Endothelial cell of umbilical vein (primary cell): ENCODE results near the gene C19orf25. TPM values are rescaled to one million over a fixed set of nuclear protein-coding genes. Genes with fewer than 3 reads are reported as not detected.
A peak's percentile ranks its signal among the peaks of the same experiment; 100 is the strongest.

Experiments used
- BruUV-seq: library from RNA; stranded (reverse); fragments of 400-500 nt; replicated peaks from 2 replicates; lab custom pipeline; 2021; lab: Mats Ljungman, UMichigan
- CTCF ChIA-PET: fragments of 300-600, 350-600 bp; sonication (Branson Sonifier 250); formaldehyde crosslinking; loops from one replicate; lab custom pipeline; 2021; ENCODE audit warnings: antibody characterized with exemption, inconsistent platforms; lab: Charles Lee
- POLR2A ChIA-PET: fragments of 300-600, 350-600 bp; sonication (Branson Sonifier 250); formaldehyde crosslinking; loops from one replicate; lab custom pipeline; 2021; ENCODE audit warnings: antibody characterized with exemption, inconsistent platforms; lab: Charles Lee
- DNase-seq: peaks from one replicate; pipeline ENCODE4 v3.0.0-alpha.2; 2011; ENCODE audit warnings: low read depth, low spot score
- FAIRE-seq: peaks from 2 replicates; lab custom pipeline; 2011; peaks lifted over from hg19 to GRCh38; lab: Jason Lieb, UNC
- H2AFZ ChIP-seq: 2 replicates; pipeline ENCODE4 v1.6.0; 2012; ENCODE audit warnings: low read depth, low read length, control low read depth, inconsistent platforms
- H3K27ac ChIP-seq: 2 replicates; pipeline ENCODE4 v1.5.1; 2011; ENCODE audit warnings: low read depth, mild to moderate bottlenecking, control low read depth, low read length, moderate library complexity; ENCODE audit not compliant: insufficient read depth
- H3K27me3 ChIP-seq, 2 experiments: 2 replicates each; pipeline versions ENCODE4 v1.6.0 to v1.6.1; 2011; ENCODE audit warnings: low read length in 2 of 2, mixed read lengths in 1 of 2; ENCODE audit not compliant: control insufficient read depth in 2 of 2, insufficient read depth in 2 of 2
- H3K36me3 ChIP-seq, 2 experiments: 2 replicates in 1 of 2; 3 replicates in 1 of 2; pipeline ENCODE4 v1.5.1; 2011; ENCODE audit warnings: low read length in 2 of 2, mild to moderate bottlenecking in 1 of 2, moderate library complexity in 1 of 2; ENCODE audit not compliant: control insufficient read depth in 2 of 2, insufficient read depth in 2 of 2; ENCODE audit errors: extremely low read depth in 1 of 2
- H3K4me1 ChIP-seq: 3 replicates; pipeline ENCODE4 v1.5.1; 2011; ENCODE audit warnings: mild to moderate bottlenecking, low read length; ENCODE audit not compliant: control insufficient read depth, insufficient read depth; ENCODE audit errors: extremely low read depth
- H3K4me2 ChIP-seq: 2 replicates; pipeline ENCODE4 v1.6.1; 2011; ENCODE audit warnings: low read length, control low read depth, mixed read lengths; ENCODE audit not compliant: insufficient read depth
- H3K4me3 ChIP-seq, 3 experiments: fragments of 200-600 bp in 1 of 3; sonication (generic), shearing (Covaris generic) in 1 of 3; replicated peaks in 1 of 3; 2 replicates each; pipeline ENCODE4 v1.5.1; 2011 to 2016; ENCODE audit warnings: control low read depth in 3 of 3, low read length in 3 of 3, mild to moderate bottlenecking in 2 of 3, inconsistent platforms in 1 of 3, low read depth in 1 of 3, moderate library complexity in 1 of 3; ENCODE audit not compliant: insufficient read depth in 1 of 3
- H3K79me2 ChIP-seq: 2 replicates; pipeline ENCODE4 v1.6.0; 2012; ENCODE audit warnings: low read length, inconsistent platforms; ENCODE audit not compliant: control insufficient read depth, insufficient read depth
- H3K9ac ChIP-seq: replicated peaks from 2 replicates; pipeline ENCODE3; 2011; ENCODE audit warnings: low read length, control low read depth; ENCODE audit not compliant: insufficient read depth; ENCODE audit errors: extremely low read depth
- H3K9me1 ChIP-seq: replicated peaks from 3 replicates; pipeline ENCODE4 v1.6.0; 2011; ENCODE audit warnings: mild to moderate bottlenecking, low read length; ENCODE audit not compliant: control insufficient read depth, insufficient read depth; ENCODE audit errors: extremely low read depth
- H3K9me3 ChIP-seq: replicated peaks from 2 replicates; pipeline ENCODE4 v1.5.1; 2012; ENCODE audit warnings: low read length, inconsistent platforms; ENCODE audit not compliant: control insufficient read depth, insufficient read depth
- H4K20me1 ChIP-seq: replicated peaks from 2 replicates; pipeline ENCODE3; 2011; ENCODE audit warnings: mild to moderate bottlenecking, low read length; ENCODE audit not compliant: control insufficient read depth, insufficient read depth; ENCODE audit errors: extremely low read depth
- CTCF ChIP-seq, 2 donors: IDR thresholded peaks; 1 replicate in 1 of 2; 2 replicates in 1 of 2; pipeline ENCODE4 v1.5.1; 2011; ENCODE audit warnings: low read length in 2 of 2, mild to moderate bottlenecking in 2 of 2, moderate library complexity in 2 of 2, control low read depth in 1 of 2, inconsistent platforms in 1 of 2, low read depth in 1 of 2; ENCODE audit not compliant: insufficient read depth in 1 of 2; ENCODE audit errors: extremely low read depth in 1 of 2
- EZH2 ChIP-seq: IDR thresholded peaks from 2 replicates; pipeline ENCODE4 v1.6.1; 2012; ENCODE audit warnings: borderline replicate concordance, low read depth, mild to moderate bottlenecking, moderate library complexity, low read length, inconsistent platforms; ENCODE audit not compliant: severe bottlenecking
- FOS ChIP-seq: IDR thresholded peaks from 2 replicates; pipeline ENCODE4 v1.6.1; 2011; ENCODE audit warnings: mild to moderate bottlenecking, low read length, moderate library complexity, borderline replicate concordance; ENCODE audit not compliant: insufficient read depth
- GATA2 ChIP-seq: IDR thresholded peaks from 2 replicates; pipeline ENCODE4 v1.7.0; 2011; ENCODE audit warnings: low read depth, mild to moderate bottlenecking, moderate library complexity, mixed read lengths, low read length; ENCODE audit not compliant: insufficient read length, insufficient read depth
- MYC ChIP-seq: IDR thresholded peaks from one replicate; pipeline ENCODE4 v1.6.1; 2011; ENCODE audit warnings: mild to moderate bottlenecking, low read depth, low read length
- POLR2AphosphoS5 ChIP-seq: IDR thresholded peaks from 2 replicates; pipeline ENCODE4 v1.6.1; 2012; ENCODE audit warnings: low read depth, mild to moderate bottlenecking, control low read depth, low read length, moderate library complexity; ENCODE audit not compliant: insufficient read depth
- dilution Hi-C: fragments of 300-500 bp; cut with MboI; formaldehyde crosslinking; loops from one replicate; pipeline ENCODE4 v1.15.0; 2019; ENCODE audit warnings: low sequenced_read_pairs; ENCODE audit not compliant: extremely low pct_ligation_motif_present
- intact Hi-C: fragments of 100-400 bp; cut with micrococcal nuclease; formaldehyde crosslinking; loops from one replicate; pipeline ENCODE4 v1.10.0; 2022
- polyA plus RNA-seq, 4 experiments: library from polyadenylated mRNA; depleted of rRNA in 3 of 4; stranded (reverse) in 3 of 4; unstranded in 1 of 4; fragments of >200 nt; gene quantifications; 2 replicates each; pipeline versions ENCODE4 v1.2.1 to v1.2.3, GENCODE V29; 2011 to 2012; ENCODE audit warnings: missing spikeins in 1 of 4
- total RNA-seq: library from RNA; stranded (reverse); gene quantifications from 2 replicates; pipeline ENCODE4 v1.2.3, GENCODE V29; 2021

The C19orf25 gene
- total and polyA plus RNA-seq, 2 donors (not counting 3 experiments of a cell fraction or from before 2014, with no cell fraction given), result 28.0 to 34.6 TPM

- TF ChIP-seq EZH2 (no peak), POLR2AphosphoS5 (no peak), CTCF (IDR thresholded peaks at IDR 0.05; ENCODE audit: extremely low read depth in 1 of 2, insufficient read depth in 1 of 2, low read depth in 1 of 2, low read length in 2 of 2) (no peak), GATA2 (no peak), FOS (no peak), MYC (no peak)
- Histone ChIP-seq H4K20me1 (no peaks in the 10 kb centered on the region), H3K4me1 (peaks cover 10% of the 10 kb centered on the region), H2AFZ (no peak overlapping the region), H3K9me1 (no peaks in the 10 kb centered on the region), H3K4me2 (no peak overlapping the region), H3K27me3 (peaks cover 0 to 6% of the 10 kb centered on the region in 2 experiments), H3K4me3 (no peak overlapping the region), H3K36me3 (no peaks in the 10 kb centered on the region), H3K27ac (no peak overlapping the region), H3K9me3 (no peaks in the 10 kb centered on the region), H3K79me2 (no peaks in the 10 kb centered on the region), H3K9ac (no peak overlapping the region)
- intact Hi-C loops (no loop called here), dilution Hi-C loops (no loop called here)
- no TSS peak for BruUV-seq
- no peak for DNase-seq
- ChIA-PET POLR2A (no interaction called here), CTCF (interaction anchor here (1.0 to 2.6 kb wide), 2 partner anchors 10 to 17 kb away, joined by 3 to 7 read pairs; no protein-coding TSS in a partner anchor)
- peak; percentile 18 for FAIRE-seq
These were observed 13.5 kb upstream of the C19orf25 start for GRCh38 chr19:1492474-1493006.
